Spleen (tissue), 11 donors: ENCODE measurements around the gene RASSF4. TPM values are rescaled to one million over a fixed set of nuclear protein-coding genes. Genes with fewer than 3 reads are reported as not detected.

Source experiments
- DNase-seq: peaks from one replicate; pipeline ENCODE4 v3.0.0-alpha.2; 2020
- H3K27ac ChIP-seq, 8 donors: fragments of 200-600 bp; sonication (generic) in 7 of 8; 1 replicate in 4 of 8; 2 replicates in 4 of 8; pipeline versions ENCODE4 v1.5.0 to v1.8.0; 2016 to 2021; ENCODE audit warnings: inconsistent platforms in 4 of 8, mild to moderate bottlenecking in 4 of 8, moderate library complexity in 1 of 8
- H3K27me3 ChIP-seq, 7 donors: fragments of 200-600 bp; sonication (generic) in 6 of 7; replicated peaks in 1 of 7; 1 replicate in 4 of 7; 2 replicates in 3 of 7; pipeline versions ENCODE4 v1.5.0 to v1.8.0; 2016 to 2021; ENCODE audit warnings: inconsistent platforms in 3 of 7, mild to moderate bottlenecking in 1 of 7
- H3K36me3 ChIP-seq, 6 donors: fragments of 200-600 bp; sonication (generic) in 5 of 6; 1 replicate in 4 of 6; 2 replicates in 2 of 6; pipeline versions ENCODE4 v1.5.0 to v1.8.0; 2016 to 2021; ENCODE audit warnings: inconsistent platforms in 2 of 6
- H3K4me1 ChIP-seq, 6 donors: fragments of 200-600 bp; sonication (generic) in 5 of 6; 1 replicate in 3 of 6; 2 replicates in 3 of 6; pipeline versions ENCODE4 v1.5.0 to v1.8.0; 2016 to 2021; ENCODE audit warnings: inconsistent platforms in 3 of 6
- H3K4me3 ChIP-seq, 8 donors: fragments of 200-600 bp; sonication (generic) in 7 of 8; 1 replicate in 4 of 8; 2 replicates in 4 of 8; pipeline versions ENCODE4 v1.5.0 to v1.8.0; 2016 to 2021; ENCODE audit warnings: inconsistent platforms in 4 of 8, mild to moderate bottlenecking in 4 of 8, moderate library complexity in 2 of 8
- H3K9me3 ChIP-seq, 8 donors: fragments of 200-600 bp; sonication (generic) in 7 of 8; 1 replicate in 4 of 8; 2 replicates in 4 of 8; pipeline versions ENCODE4 v1.5.0 to v1.8.0; 2016 to 2021; ENCODE audit warnings: inconsistent platforms in 4 of 8
- POLR2A ChIP-seq, 3 donors: fragments of 450-650 bp; IDR thresholded peaks; one replicate each; pipeline ENCODE4 v1.5.1; 2017; ENCODE audit warnings: antibody characterized with exemption in 3 of 3, mild to moderate bottlenecking in 1 of 3
- POLR2AphosphoS5 ChIP-seq, 3 donors: sonication (generic); formaldehyde crosslinking; IDR thresholded peaks; one replicate each; pipeline ENCODE4 v1.5.1; 2017; ENCODE audit warnings: antibody characterized with exemption in 3 of 3
- WGBS, 5 donors: extraction: QIAGEN DNeasy Blood & Tissue Kit in 3 of 5; methylation state at CpG; one replicate each; pipeline versions ENCODE4 v1.1.5 to v1.1.7; 2013 to 2018; 5-methylcytosine and 5-hydroxymethylcytosine counted together
- intact Hi-C: fragments of 100-400 bp; cut with DNase I; formaldehyde crosslinking; loops from one replicate; pipeline ENCODE4 v1.15.0; 2023; ENCODE audit warnings: low total_unique reads
- polyA plus RNA-seq, 3 donors: library from polyadenylated mRNA; stranded (reverse); fragments of 200-250 nt; gene quantifications; one replicate each; pipeline ENCODE4 v1.2.1, GENCODE V29; 2013
- total RNA-seq, 7 donors: library from RNA; depleted of rRNA in 3 of 7; stranded (reverse); fragments of >200 nt in 3 of 7; fragmentation: NEBNext Ultra II Directional in 4 of 7; extraction: Animal tissue kit (Norgen Biotek cat#: 25700) in 4 of 7; gene quantifications; one replicate each; pipeline versions ENCODE4 v1.1.0 to v1.2.1, GENCODE V29; 2016 to 2021
- TF ChIP-seq, protein P1 (sequence below), 11 experiments: fragments of 200-600 bp in 7 of 11; fragments of 450-650 bp in 4 of 11; sonication (generic) in 4 of 11; IDR thresholded peaks in 8 of 11; conservative IDR thresholded peaks in 3 of 11; 1 replicate in 7 of 11; 2 replicates in 4 of 11; pipeline versions ENCODE4 v1.4.0 to v1.8.0; 2016 to 2021; ENCODE audit warnings: antibody characterized with exemption in 11 of 11, inconsistent platforms in 4 of 11, mild to moderate bottlenecking in 1 of 11
- donor health status: healthy with polysubstance abuse.
- donor health status: DM: no; HTN: no; CAD: no; lungs with moderate emphysema.
- donor health status: DM: no; HTN: no; CAD: no.
- donor health status: Bipolar disorder and iron deficiency.
- donor health status: healthy.
- donor health status: DM: no; HTN: no; CAD: no.
- donor health status: DM: yes; HTN: yes; CAD: no.

The RASSF4 gene
- total and polyA plus RNA-seq, 10 donors: 36.7 to 96.2 (median 73.5) TPM

DNA sequence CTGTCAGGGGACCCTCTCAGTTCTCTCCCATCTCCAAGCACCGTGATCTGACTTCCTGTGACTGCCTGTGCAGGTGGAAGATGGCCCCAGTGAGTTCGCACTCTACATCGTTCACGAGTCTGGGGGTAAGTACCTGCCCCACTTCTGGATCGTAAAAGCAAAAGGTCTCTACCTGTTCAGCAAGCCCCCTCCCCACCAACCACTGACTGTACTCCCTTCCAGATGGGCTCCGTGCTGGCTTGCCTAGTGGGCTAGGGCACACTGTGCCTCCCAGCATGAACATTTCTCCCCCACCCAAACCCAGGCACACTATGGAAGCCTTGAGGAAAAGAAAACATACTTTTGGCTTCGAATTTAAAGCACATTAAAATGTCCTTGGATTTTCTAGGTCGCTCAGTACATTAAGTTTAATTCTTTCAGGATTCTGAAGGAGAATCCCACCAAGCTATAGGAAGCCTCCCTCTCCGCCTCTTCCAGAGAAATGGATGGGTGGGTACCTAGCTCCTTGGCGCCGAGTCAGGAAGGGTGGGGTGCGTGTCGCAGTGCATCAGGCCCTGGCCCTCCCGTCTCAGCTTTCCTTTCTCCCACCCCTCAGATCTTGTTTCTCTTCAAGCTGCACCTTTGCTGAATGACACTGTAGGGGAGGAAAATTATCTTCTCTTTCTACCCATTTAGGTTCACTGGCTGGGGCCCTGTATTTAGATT lies 30.1 kb downstream of the RASSF4 start:
- TF ChIP-seq, protein P1, sequence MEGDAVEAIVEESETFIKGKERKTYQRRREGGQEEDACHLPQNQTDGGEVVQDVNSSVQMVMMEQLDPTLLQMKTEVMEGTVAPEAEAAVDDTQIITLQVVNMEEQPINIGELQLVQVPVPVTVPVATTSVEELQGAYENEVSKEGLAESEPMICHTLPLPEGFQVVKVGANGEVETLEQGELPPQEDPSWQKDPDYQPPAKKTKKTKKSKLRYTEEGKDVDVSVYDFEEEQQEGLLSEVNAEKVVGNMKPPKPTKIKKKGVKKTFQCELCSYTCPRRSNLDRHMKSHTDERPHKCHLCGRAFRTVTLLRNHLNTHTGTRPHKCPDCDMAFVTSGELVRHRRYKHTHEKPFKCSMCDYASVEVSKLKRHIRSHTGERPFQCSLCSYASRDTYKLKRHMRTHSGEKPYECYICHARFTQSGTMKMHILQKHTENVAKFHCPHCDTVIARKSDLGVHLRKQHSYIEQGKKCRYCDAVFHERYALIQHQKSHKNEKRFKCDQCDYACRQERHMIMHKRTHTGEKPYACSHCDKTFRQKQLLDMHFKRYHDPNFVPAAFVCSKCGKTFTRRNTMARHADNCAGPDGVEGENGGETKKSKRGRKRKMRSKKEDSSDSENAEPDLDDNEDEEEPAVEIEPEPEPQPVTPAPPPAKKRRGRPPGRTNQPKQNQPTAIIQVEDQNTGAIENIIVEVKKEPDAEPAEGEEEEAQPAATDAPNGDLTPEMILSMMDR (IDR thresholded peaks at IDR 0.05 in 8 of 11, conservative IDR thresholded peaks at IDR 0.05 in 3 of 11): no peak
- TF ChIP-seq POLR2A (IDR thresholded peaks at IDR 0.05) (no peak), POLR2AphosphoS5 (IDR thresholded peaks at IDR 0.05) (no peak)
- no peak for DNase-seq
- Histone ChIP-seq H3K4me1 (peaks cover 0 to 12% (median 0%) of the 10 kb centered on the region in 6 donors), H3K36me3 (peaks cover 0 to 91% (median 11%) of the 10 kb centered on the region in 6 donors), H3K27ac (no peak overlapping the region), H3K9me3 (no peaks in the 10 kb centered on the region), H3K4me3 (no peak overlapping the region), H3K27me3 (no peaks in the 10 kb centered on the region)
- 75 to 84% (median 79%) methylated on average over 14 of the region's 14 CpGs for WGBS, 5 donors
- intact Hi-C loops: no loop called here

DNA sequence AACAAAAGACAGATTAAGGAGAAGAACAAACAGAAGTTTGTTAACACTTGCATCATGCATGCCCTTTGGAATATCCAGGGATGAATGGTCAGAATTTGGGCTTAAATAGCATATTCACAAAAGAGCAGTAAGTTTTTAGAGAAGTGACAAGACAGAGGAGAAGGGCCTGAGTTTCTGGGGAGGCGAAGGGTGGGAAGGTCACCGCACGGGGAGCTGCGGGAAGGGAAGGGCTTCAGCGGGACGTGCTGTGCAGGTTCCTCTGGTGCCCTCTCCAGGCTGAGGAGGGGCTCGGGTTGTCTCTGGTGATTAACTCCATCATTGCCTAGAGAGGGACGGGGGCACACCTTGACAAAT lies 30.7 kb downstream of the RASSF4 start:
- no peaks in the 10 kb centered on the region for H3K27me3 ChIP-seq
- no peak for DNase-seq
- H3K9me3 ChIP-seq: no peaks in the 10 kb centered on the region
- WGBS, 5 donors: 12 to 23% (median 20%) methylated on average over 8 of the region's 8 CpGs
- peaks cover 0 to 85% (median 10%) of the 10 kb centered on the region in 6 donors for H3K36me3 ChIP-seq
- H3K27ac ChIP-seq: no peak overlapping the region
- TF ChIP-seq POLR2A (IDR thresholded peaks at IDR 0.05) (no peak), POLR2AphosphoS5 (IDR thresholded peaks at IDR 0.05) (no peak)
- TF ChIP-seq, protein P1 (IDR thresholded peaks at IDR 0.05 in 8 of 11, conservative IDR thresholded peaks at IDR 0.05 in 3 of 11): no peak
- no peak overlapping the region for H3K4me3 ChIP-seq
- intact Hi-C loops: no loop called here
- peaks cover 0 to 18% (median 4%) of the 10 kb centered on the region in 6 donors for H3K4me1 ChIP-seq

GRCh38 chr10:44990965-44991364 lies 31.4 kb downstream of the RASSF4 start:
- no peak for DNase-seq

DNA sequence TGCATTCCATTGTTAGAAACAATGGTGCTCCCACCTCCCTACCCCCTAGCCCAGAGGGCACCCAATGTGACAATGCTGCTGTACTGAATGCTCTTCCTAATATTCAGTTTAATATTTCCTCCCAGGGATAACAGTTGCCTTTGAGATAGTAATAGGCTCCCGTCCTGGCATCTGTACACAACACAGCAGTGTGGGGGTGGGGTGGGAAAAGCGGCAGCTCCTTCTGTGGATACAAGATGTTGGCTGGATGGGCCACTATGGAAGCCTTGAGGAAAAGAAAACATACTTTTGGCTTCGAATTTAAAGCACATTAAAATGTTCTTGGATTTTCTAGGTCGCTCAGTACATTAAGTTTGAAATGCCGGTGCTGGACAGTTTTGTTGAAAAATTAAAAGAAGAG lies 32.0 kb downstream of the RASSF4 start:
- Histone ChIP-seq H3K9me3 (no peaks in the 10 kb centered on the region), H3K4me3 (no peak overlapping the region), H3K27ac (no peak overlapping the region), H3K4me1 (peaks cover 0 to 31% (median 16%) of the 10 kb centered on the region in 6 donors), H3K27me3 (no peaks in the 10 kb centered on the region), H3K36me3 (peaks cover 0 to 72% (median 10%) of the 10 kb centered on the region in 6 donors)
- TF ChIP-seq POLR2A (IDR thresholded peaks at IDR 0.05) (no peak), POLR2AphosphoS5 (IDR thresholded peaks at IDR 0.05) (no peak)
- TF ChIP-seq, protein P1 (IDR thresholded peaks at IDR 0.05 in 8 of 11, conservative IDR thresholded peaks at IDR 0.05 in 3 of 11): no peak
- DNase-seq: no peak
- WGBS, 5 donors: 73 to 89% (median 84%) methylated on average over 5 of the region's 5 CpGs
- intact Hi-C loops: no loop called here

More at GRCh38 chr10:44990965-44991364, 31.4 kb downstream of the RASSF4 start:
- TF ChIP-seq, protein P1 (IDR thresholded peaks at IDR 0.05 in 8 of 11, conservative IDR thresholded peaks at IDR 0.05 in 3 of 11): no peak
- TF ChIP-seq POLR2AphosphoS5 (IDR thresholded peaks at IDR 0.05): no peak
- TF ChIP-seq POLR2A (IDR thresholded peaks at IDR 0.05): no peak
- H3K27me3 ChIP-seq: no peaks in the 10 kb centered on the region
- WGBS, 5 donors: 91 to 98% (median 96%) methylated on average over 7 of the region's 7 CpGs
- H3K36me3 ChIP-seq: peaks cover 0 to 78% (median 10%) of the 10 kb centered on the region in 6 donors
- H3K4me3 ChIP-seq: no peak overlapping the region
- H3K4me1 ChIP-seq: peaks cover 0 to 25% (median 11%) of the 10 kb centered on the region in 6 donors
- intact Hi-C loops: no loop called here
- no peak overlapping the region for H3K27ac ChIP-seq
- H3K9me3 ChIP-seq: no peaks in the 10 kb centered on the region
